ENCODE data around the gene AKR1E2. TPM values are rescaled to one million over a fixed set of nuclear protein-coding genes. Genes with fewer than 3 reads are reported as not detected.
"Not testable (repeated sequence)": the region's sequence is repeated elsewhere in the genome, so short reads cannot be mapped to it uniquely, and the experiment has no call there.

Gene AKR1E2
- total RNA-seq, 1 donor, result 19.3 TPM

GRCh38 chr10:4804465-4804864 is 21.5 kb upstream of the AKR1E2 start:
- Histone ChIP-seq H3K4me1 (ENCODE audit: insufficient read depth, low read length) (no peaks in the 10 kb centered on the region), H3K4me3 (ENCODE audit: low read length) (no peak overlapping the region), H3K9me3 (ENCODE audit: low read depth, low read length) (no peaks in the 10 kb centered on the region), H3K27me3 (ENCODE audit: insufficient read depth, low read length) (no peaks in the 10 kb centered on the region)

- Histone ChIP-seq H3K4me3 (ENCODE audit: low read length) (no peak overlapping the region), H3K9me3 (ENCODE audit: low read depth, low read length) (no peaks in the 10 kb centered on the region), H3K27me3 (ENCODE audit: insufficient read depth, low read length) (no peaks in the 10 kb centered on the region), H3K4me1 (ENCODE audit: insufficient read depth, low read length) (peaks cover 3% of the 10 kb centered on the region)
These were observed 19.5 kb upstream of the AKR1E2 start for GRCh38 chr10:4806534-4806933.

GRCh38 chr10:4807761-4808507 is 18.1 kb upstream of the AKR1E2 start:
- H3K4me3 ChIP-seq (ENCODE audit: low read length), result no peak overlapping the region
- H3K27me3 ChIP-seq (ENCODE audit: insufficient read depth, low read length), result no peaks in the 10 kb centered on the region
- H3K4me1 ChIP-seq (ENCODE audit: insufficient read depth, low read length), result peaks cover 17% of the 10 kb centered on the region
- no peaks in the 10 kb centered on the region for H3K9me3 ChIP-seq (ENCODE audit: low read depth, low read length)

DNA sequence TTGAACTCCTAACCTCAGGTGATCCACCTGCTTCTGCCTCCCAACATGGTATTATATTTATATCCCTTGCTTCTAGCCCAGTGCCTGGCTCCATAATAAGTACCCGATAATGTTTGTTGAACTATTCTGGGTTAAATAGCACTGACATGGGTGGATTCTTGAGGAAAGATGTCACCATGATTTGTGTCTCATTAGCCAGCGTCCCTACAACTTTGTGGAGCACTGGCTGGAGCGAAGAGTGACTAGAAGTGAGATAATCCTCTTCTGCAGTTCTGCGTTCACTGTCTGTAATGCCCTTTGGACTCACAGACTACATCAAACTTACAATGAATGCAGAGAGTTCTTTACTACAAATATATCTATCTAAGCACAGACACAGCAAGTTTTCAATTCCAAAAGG is 16.9 kb upstream of the AKR1E2 start:
- H3K9me3 ChIP-seq (ENCODE audit: low read depth, low read length), result no peaks in the 10 kb centered on the region
- H3K27me3 ChIP-seq (ENCODE audit: insufficient read depth, low read length), result no peaks in the 10 kb centered on the region
- H3K4me3 ChIP-seq (ENCODE audit: low read length), result no peak overlapping the region
- H3K4me1 ChIP-seq (ENCODE audit: insufficient read depth, low read length), result peaks cover 19% of the 10 kb centered on the region

DNA sequence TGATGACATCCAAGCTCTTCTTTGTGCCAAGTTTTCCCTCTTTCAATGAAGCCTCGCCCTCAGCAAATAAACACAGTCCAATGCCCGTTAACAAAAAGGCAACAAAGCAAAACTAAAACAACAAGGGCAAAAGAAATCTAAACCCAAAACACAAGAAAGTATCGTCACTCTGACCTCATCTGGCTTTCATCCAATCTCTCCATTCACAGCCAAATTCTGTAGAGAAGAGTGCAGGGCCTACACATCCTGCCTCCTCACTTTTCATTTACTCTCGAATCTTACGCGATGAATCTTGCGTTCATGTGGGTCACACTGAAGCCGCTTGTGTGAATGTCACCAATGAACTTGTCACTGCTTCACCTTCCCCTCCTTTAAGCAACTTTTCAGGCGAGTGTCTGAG is 15.9 kb upstream of the AKR1E2 start:
- H3K4me3 ChIP-seq (ENCODE audit: low read length), result no peak overlapping the region
- H3K27me3 ChIP-seq (ENCODE audit: insufficient read depth, low read length), result no peaks in the 10 kb centered on the region
- peaks cover 25% of the 10 kb centered on the region for H3K4me1 ChIP-seq (ENCODE audit: insufficient read depth, low read length)
- no peaks in the 10 kb centered on the region for H3K9me3 ChIP-seq (ENCODE audit: low read depth, low read length)

DNA sequence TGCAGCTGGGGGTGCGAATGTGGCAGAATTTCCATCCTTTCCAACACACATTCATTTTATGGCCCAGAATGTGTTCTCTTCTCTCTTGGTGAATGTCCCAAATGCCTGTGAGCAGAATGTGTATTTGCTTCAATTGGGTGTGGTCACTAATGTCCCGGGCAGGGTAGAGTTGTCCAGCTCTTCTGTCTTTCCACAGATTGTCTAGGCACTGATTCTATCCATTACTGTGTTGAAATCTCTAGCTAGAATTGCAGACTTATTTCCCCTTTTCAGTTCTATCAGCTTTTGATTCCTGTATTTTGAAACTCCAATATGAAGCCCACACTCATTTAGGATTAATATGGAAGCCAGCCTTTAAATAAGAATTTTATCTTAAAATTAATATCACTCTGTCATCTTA is 14.0 kb upstream of the AKR1E2 start:
- Histone ChIP-seq H3K4me3 (ENCODE audit: low read length) (no peak overlapping the region), H3K4me1 (ENCODE audit: insufficient read depth, low read length) (peaks cover 27% of the 10 kb centered on the region), H3K9me3 (ENCODE audit: low read depth, low read length) (no peaks in the 10 kb centered on the region), H3K27me3 (ENCODE audit: insufficient read depth, low read length) (no peaks in the 10 kb centered on the region)

DNA sequence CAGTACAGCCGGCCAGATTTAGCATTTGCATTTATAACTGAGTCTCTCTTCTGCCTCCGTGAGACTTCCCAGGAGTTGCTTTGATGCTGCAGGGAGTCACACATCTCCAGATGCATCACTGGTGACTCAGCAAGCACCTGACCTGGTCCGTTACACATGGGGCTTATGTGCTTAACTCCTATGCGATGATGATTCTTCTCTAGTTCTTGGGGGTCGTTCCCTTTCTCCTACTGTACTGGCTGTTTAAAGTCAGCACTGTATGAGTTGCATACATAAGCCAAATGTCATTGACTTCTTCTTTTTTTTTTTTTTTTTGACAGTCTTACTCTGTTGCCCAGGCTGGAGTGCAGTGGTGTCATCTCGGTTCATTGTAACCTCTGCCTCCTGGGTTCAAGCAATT is 13.0 kb upstream of the AKR1E2 start:
- no peak overlapping the region for H3K4me3 ChIP-seq (ENCODE audit: low read length)
- peaks cover 27% of the 10 kb centered on the region for H3K4me1 ChIP-seq (ENCODE audit: insufficient read depth, low read length)
- no peaks in the 10 kb centered on the region for H3K27me3 ChIP-seq (ENCODE audit: insufficient read depth, low read length)

GRCh38 chr10:4813496-4813895 is 12.5 kb upstream of the AKR1E2 start:
- Histone ChIP-seq H3K4me1 (ENCODE audit: insufficient read depth, low read length) (peaks cover 27% of the 10 kb centered on the region), H3K9me3 (ENCODE audit: low read depth, low read length) (no peaks in the 10 kb centered on the region), H3K27me3 (ENCODE audit: insufficient read depth, low read length) (no peaks in the 10 kb centered on the region), H3K4me3 (ENCODE audit: low read length) (no peak overlapping the region)

More for the DNA sequence above, 13.0 kb upstream of the AKR1E2 start:
- no peaks in the 10 kb centered on the region for H3K9me3 ChIP-seq (ENCODE audit: low read depth, low read length)

DNA sequence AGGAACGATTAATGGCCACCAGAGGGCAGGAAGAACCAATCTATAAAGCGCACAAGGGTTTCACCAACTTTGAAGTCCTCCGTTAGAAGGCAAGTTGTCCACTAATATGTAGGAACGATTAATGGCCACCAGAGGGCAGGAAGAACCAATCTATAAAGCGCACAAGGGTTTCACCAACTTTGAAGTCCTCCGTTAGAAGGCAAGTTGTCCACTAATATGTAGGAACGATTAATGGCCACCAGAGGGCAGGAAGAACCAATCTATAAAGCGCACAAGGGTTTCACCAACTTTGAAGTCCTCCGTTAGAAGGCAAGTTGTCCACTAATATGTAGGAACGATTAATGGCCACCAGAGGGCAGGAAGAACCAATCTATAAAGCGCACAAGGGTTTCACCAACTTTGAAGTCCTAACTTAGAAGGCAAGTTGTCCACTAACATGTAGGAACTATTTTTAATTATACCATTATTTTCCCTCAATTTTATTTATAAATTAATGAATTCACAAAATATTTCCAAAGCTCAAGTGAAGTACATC is 10.3 kb upstream of the AKR1E2 start:
- peaks cover 27% of the 10 kb centered on the region for H3K4me1 ChIP-seq (ENCODE audit: insufficient read depth, low read length)
- H3K27me3 ChIP-seq (ENCODE audit: insufficient read depth, low read length); H3K9me3 ChIP-seq (ENCODE audit: low read depth, low read length); H3K4me3 ChIP-seq (ENCODE audit: low read length): not testable (repeated sequence)

DNA sequence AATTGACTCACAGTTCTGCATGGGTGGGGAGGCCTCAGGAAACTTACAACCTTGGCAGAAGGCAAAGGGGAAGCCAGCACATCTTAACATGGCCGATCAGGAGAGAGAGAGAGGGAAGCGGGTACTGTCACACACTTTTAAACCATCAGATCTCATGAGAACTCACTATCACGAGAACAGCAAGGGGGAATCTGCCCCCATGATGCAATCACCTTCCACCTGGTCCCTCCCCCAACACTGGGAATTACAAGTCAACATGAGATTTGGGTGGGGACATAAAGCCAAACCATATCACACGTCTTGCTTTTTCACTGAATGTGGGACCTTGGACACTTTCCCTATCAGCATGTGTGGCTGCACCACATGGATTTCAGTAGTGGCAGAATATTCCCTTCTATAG is 9.0 kb upstream of the AKR1E2 start:
- Histone ChIP-seq H3K4me1 (ENCODE audit: insufficient read depth, low read length) (peaks cover 26% of the 10 kb centered on the region), H3K4me3 (ENCODE audit: low read length) (no peak overlapping the region), H3K9me3 (ENCODE audit: low read depth, low read length) (no peaks in the 10 kb centered on the region), H3K27me3 (ENCODE audit: insufficient read depth, low read length) (peaks cover 3% of the 10 kb centered on the region)

DNA sequence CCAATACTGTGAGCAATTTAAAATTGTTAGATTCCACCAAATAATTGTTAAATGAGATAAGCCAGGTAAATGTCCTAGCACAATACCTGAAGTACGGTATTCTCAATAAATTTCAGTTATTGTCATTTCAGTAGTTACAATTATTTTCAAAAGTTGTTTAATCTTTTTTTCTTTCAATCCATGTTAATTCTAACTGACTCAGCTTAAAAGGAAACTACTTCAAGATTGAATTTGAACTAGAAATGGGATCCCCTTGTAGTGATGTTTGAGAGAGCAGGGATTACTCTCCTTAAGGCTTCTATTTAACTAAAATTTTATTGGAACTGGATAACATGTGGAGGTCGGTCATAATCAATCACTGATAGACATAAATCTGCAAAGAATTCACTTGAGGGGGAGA is 6.9 kb upstream of the AKR1E2 start:
- Histone ChIP-seq H3K4me1 (ENCODE audit: insufficient read depth, low read length) (peaks cover 15% of the 10 kb centered on the region), H3K27me3 (ENCODE audit: insufficient read depth, low read length) (peaks cover 3% of the 10 kb centered on the region), H3K4me3 (ENCODE audit: low read length) (no peak overlapping the region), H3K9me3 (ENCODE audit: low read depth, low read length) (no peaks in the 10 kb centered on the region)

DNA sequence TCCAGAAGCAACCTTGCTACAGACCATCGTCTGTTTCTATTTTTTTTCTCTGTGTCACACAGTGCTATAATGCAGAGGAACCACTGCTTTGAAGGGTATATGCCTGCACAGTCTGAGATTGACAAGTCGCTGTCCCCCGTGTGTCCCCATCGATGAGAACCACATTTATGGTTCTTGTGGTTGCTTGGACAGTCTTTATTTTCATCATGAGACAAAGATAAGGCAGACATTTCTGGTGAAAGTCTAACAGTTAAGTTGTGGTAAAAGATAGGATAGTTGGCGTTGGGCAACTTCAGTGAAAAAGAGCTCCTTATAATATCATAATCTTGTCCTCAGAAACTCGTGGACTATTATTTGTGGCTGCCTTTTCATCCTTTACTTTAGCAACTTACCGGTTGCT is 6.3 kb upstream of the AKR1E2 start:
- peaks cover 3% of the 10 kb centered on the region for H3K27me3 ChIP-seq (ENCODE audit: insufficient read depth, low read length)
- no peak overlapping the region for H3K4me3 ChIP-seq (ENCODE audit: low read length)

DNA sequence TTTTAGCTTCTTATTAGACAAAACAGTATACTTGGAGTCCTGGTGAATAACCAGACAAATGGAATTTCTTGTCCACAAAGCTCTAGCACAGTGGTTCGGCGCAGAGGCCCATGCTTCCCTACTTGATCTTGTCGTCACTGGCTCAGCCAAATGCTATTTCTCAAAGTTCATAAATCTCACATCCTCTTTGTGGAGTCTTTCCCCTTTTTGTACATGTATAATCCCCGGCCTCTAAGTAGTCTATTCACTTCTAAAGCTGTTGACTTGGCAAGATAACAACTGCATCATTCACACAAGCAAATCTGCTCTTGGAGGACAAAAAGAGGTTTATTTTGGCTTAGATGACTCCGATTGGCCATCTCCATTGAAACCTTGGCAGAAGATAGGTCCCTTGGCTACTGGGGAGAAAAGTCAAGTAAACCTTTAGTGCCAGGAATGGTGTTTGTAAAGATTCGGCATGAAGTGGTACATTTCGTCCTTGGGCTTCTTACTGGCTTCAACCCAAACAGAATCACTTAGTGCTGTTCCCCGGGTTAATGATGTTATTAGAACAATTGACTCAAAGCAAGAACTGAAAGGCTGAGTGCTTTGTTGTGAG is 5.1 kb upstream of the AKR1E2 start:
- peaks cover 13% of the 10 kb centered on the region for H3K4me1 ChIP-seq (ENCODE audit: insufficient read depth, low read length)
- H3K27me3 ChIP-seq (ENCODE audit: insufficient read depth, low read length), result peaks cover 5% of the 10 kb centered on the region
- no peak overlapping the region for H3K4me3 ChIP-seq (ENCODE audit: low read length)
- no peaks in the 10 kb centered on the region for H3K9me3 ChIP-seq (ENCODE audit: low read depth, low read length)

More for the DNA sequence above, 6.3 kb upstream of the AKR1E2 start:
- no peaks in the 10 kb centered on the region for H3K9me3 ChIP-seq (ENCODE audit: low read depth, low read length)
- H3K4me1 ChIP-seq (ENCODE audit: insufficient read depth, low read length), result peaks cover 12% of the 10 kb centered on the region

GRCh38 chr10:4822208-4822607 is 3.8 kb upstream of the AKR1E2 start:
- Histone ChIP-seq H3K27me3 (ENCODE audit: insufficient read depth, low read length) (peaks cover 8% of the 10 kb centered on the region), H3K4me3 (ENCODE audit: low read length) (no peak overlapping the region), H3K4me1 (ENCODE audit: insufficient read depth, low read length) (peaks cover 20% of the 10 kb centered on the region), H3K9me3 (ENCODE audit: low read depth, low read length) (no peaks in the 10 kb centered on the region)

DNA sequence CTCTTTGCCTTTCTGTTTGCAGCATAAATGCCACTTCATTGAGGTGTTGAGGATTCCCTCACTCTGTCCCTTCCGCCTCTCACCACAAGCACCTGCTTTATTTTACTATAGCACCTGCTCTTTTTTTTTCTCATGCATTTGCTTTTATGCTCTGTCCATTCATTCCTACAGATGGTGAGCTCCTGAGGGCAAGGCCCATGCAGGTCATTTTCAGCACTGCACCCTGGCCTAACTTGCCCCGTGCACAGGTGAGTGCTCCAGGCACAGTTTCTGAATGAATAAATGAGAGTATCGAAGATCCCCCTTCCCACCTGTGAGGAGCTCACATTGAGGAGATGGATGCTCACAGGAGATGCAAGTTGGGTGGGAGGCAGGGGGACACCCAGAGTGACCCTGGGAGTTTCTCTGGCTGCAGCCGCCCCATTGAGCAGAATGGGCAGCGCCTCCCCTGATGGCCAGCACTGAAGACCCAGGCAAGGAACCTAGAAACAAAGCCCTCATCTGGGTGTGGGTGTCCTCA is 1.2 kb upstream of the AKR1E2 start:
- Histone ChIP-seq H3K4me1 (ENCODE audit: insufficient read depth, low read length) (peaks cover 20% of the 10 kb centered on the region), H3K4me3 (ENCODE audit: low read length) (no peak overlapping the region), H3K9me3 (ENCODE audit: low read depth, low read length) (no peaks in the 10 kb centered on the region), H3K27me3 (ENCODE audit: insufficient read depth, low read length) (peaks cover 16% of the 10 kb centered on the region)
